K562 (cell line): Measurements from ENCODE around the gene POLR3E. TPM values are rescaled to one million over a fixed set of nuclear protein-coding genes. Genes with fewer than 3 reads are reported as not detected.
A peak's percentile ranks its signal among the peaks of the same experiment; 100 is the strongest.

ENCODE experiments used
- ARHGAP35 ChIP-seq: fragments of 450-650 bp; IDR thresholded peaks from 2 replicates; pipeline ENCODE4 v1.6.1; 2018; ENCODE audit not compliant: partially characterized antibody
- DPF2 ChIP-seq: fragments of 450-650 bp; IDR thresholded peaks from 2 replicates; pipeline ENCODE4 v1.6.1; 2016
- FOXJ3 ChIP-seq: sonication (generic); formaldehyde crosslinking; IDR thresholded peaks from 2 replicates; pipeline ENCODE4 v1.4.0; 2020; ENCODE audit warnings: mild to moderate bottlenecking, missing genetic modification reagents
- GATAD2B ChIP-seq: fragments of 450-650 bp; IDR thresholded peaks from 2 replicates; pipeline ENCODE4 v1.6.1; 2017; ENCODE audit warnings: mild to moderate bottlenecking, borderline replicate concordance
- HMG20A ChIP-seq: fragments of 450-650 bp; formaldehyde crosslinking; conservative IDR thresholded peaks from 2 replicates; pipeline ENCODE4 v1.4.0; 2020; ENCODE audit warnings: mild to moderate bottlenecking, mixed read lengths
- MAX ChIP-seq: sonication (generic); formaldehyde crosslinking; IDR thresholded peaks from 2 replicates; pipeline ENCODE4 v1.9.0; 2022; ENCODE audit warnings: mild to moderate bottlenecking, missing genetic modification reagents
- MGA ChIP-seq: fragments of 450-650 bp; IDR thresholded peaks from 2 replicates; pipeline ENCODE4 v1.6.1; 2016; ENCODE audit warnings: mild to moderate bottlenecking, moderate library complexity
- PTRF ChIP-seq: fragments of 450-650 bp; IDR thresholded peaks from 2 replicates; pipeline ENCODE4 v1.6.1; 2016; ENCODE audit warnings: mild to moderate bottlenecking, missing genetic modification characterization, missing compliant biosample characterization
- TCF7 ChIP-seq: sonication (generic); IDR thresholded peaks from 2 replicates; pipeline ENCODE4 v1.6.1; 2016; ENCODE audit warnings: antibody characterized with exemption, borderline replicate concordance
- XRCC5 ChIP-seq: fragments of 200-400 bp; formaldehyde crosslinking; IDR thresholded peaks from 2 replicates; pipeline ENCODE4 v1.6.1; 2017; ENCODE audit warnings: low read depth, mild to moderate bottlenecking, low read length
- ZC3H4 ChIP-seq: sonication (generic); formaldehyde crosslinking; IDR thresholded peaks from 2 replicates; pipeline ENCODE4 v1.9.0; 2021; ENCODE audit warnings: missing genetic modification reagents, borderline replicate concordance
- ZNF76 ChIP-seq: fragments of 250-450 bp; sonication (Bioruptor Pico); IDR thresholded peaks from 2 replicates; pipeline ENCODE4 v1.4.0; 2020; ENCODE audit warnings: mild to moderate bottlenecking, moderate library complexity, borderline replicate concordance
- polyA plus RNA-seq, 8 experiments: library from polyadenylated mRNA; depleted of rRNA in 4 of 8; stranded (reverse) in 5 of 8; unstranded in 3 of 8; fragments of >200 nt; fragmentation: Nextera tagmentation in 2 of 8; fragmentation: Illumina TruSeq in 1 of 8; extraction: Ambion mirVana in 2 of 8; extraction: Trizol in 1 of 8; gene quantifications; 2 replicates each; pipeline versions ENCODE4 v1.2.1 to v1.2.3, GENCODE V29; 2011 to 2014; ENCODE audit warnings: inconsistent platforms in 1 of 8, missing spikeins in 1 of 8
- total RNA-seq, 7 experiments: library from RNA; depleted of rRNA in 6 of 7; stranded (reverse); fragments of >200 nt in 6 of 7; fragmentation: Illumina TruSeq in 2 of 7; extraction: Trizol in 2 of 7; gene quantifications; 2 replicates each; pipeline versions ENCODE4 v1.2.1 to v1.2.3, GENCODE V29; 2011 to 2021; ENCODE audit warnings: low replicate concordance in 1 of 7
- TF ChIP-seq, protein P1 (sequence below): fragments of 450-650 bp; formaldehyde crosslinking; IDR thresholded peaks from 2 replicates; pipeline ENCODE4 v1.4.0; 2020; ENCODE audit warnings: mild to moderate bottlenecking
- TF ChIP-seq, protein P2 (sequence below): fragments of 250-450 bp; sonication (Bioruptor Pico); IDR thresholded peaks from 2 replicates; pipeline ENCODE4 v1.4.0; 2020

Gene POLR3E
- total and polyA plus RNA-seq, 9 of the 15 experiments (the other 6 are each of a cell fraction or from before 2014, with no cell fraction given): 17.7 to 151 (median 82.6) TPM

- TF ChIP-seq ARHGAP35 (no peak), GATAD2B (peak; percentile 86), TCF7 (no peak), XRCC5 (0 out of 2 replicates have a peak, but pooled peaks have one; percentile 37), MGA (peak; percentile 46; the same call in 1 of the 2 replicates), ZNF76 (no peak), DPF2 (no peak), PTRF (tag) (no peak), HMG20A (CRISPR knock-in tag) (no peak), ZC3H4 (CRISPR knock-in tag) (no peak), MAX (no peak; the same call in 1 of the 2 replicates), FOXJ3 (CRISPR knock-in tag) (no peak)
- TF ChIP-seq, protein P1, sequence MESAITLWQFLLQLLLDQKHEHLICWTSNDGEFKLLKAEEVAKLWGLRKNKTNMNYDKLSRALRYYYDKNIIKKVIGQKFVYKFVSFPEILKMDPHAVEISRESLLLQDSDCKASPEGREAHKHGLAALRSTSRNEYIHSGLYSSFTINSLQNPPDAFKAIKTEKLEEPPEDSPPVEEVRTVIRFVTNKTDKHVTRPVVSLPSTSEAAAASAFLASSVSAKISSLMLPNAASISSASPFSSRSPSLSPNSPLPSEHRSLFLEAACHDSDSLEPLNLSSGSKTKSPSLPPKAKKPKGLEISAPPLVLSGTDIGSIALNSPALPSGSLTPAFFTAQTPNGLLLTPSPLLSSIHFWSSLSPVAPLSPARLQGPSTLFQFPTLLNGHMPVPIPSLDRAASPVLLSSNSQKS (CRISPR knock-in tag): no peak
- TF ChIP-seq, protein P2, sequence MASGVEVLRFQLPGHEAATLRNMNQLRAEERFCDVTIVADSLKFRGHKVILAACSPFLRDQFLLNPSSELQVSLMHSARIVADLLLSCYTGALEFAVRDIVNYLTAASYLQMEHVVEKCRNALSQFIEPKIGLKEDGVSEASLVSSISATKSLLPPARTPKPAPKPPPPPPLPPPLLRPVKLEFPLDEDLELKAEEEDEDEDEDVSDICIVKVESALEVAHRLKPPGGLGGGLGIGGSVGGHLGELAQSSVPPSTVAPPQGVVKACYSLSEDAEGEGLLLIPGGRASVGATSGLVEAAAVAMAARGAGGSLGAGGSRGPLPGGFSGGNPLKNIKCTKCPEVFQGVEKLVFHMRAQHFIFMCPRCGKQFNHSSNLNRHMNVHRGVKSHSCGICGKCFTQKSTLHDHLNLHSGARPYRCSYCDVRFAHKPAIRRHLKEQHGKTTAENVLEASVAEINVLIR (CRISPR knock-in tag): no peak
Measured at GRCh38 chr16:22374311-22375116, 77.3 kb downstream of the POLR3E start, which contains the start of gene CDR2 (continued).
